Measurements from ENCODE around the gene SNX33.

Gene SNX33

DNA sequence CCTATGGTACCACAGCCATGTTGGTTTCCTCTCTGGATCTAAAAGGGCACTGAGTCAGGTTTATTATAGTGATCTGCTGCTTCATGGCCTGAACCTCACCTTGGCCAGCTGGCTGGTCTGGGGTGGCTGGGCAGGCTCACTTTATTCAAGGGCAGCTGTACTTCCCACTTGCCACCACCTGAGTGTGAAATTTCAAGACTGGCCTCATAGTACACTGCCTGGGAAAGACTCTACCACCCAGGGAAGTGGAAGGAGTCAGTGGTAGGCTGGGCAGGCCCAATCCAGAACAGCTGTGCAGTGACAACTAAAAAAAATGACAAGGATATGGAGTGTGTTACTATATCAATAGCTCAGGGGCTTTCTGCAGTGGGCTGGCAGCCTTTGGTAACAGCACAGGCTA is 30.9 kb upstream of the SNX33 start:
- Histone ChIP-seq H3K36me3 (ENCODE audit: control insufficient read depth, insufficient read depth, low read length) (peaks cover 21% of the 10 kb centered on the region), H3K4me3 (replicated peaks; ENCODE audit: low read depth, low read length) (no peak overlapping the region), H3K27me3 (replicated peaks; ENCODE audit: control insufficient read depth, insufficient read depth, low read length) (no peaks in the 10 kb centered on the region)
- no peak for DNase-seq (ENCODE audit: extremely low read depth, insufficient read length)
- TF ChIP-seq, protein P1, sequence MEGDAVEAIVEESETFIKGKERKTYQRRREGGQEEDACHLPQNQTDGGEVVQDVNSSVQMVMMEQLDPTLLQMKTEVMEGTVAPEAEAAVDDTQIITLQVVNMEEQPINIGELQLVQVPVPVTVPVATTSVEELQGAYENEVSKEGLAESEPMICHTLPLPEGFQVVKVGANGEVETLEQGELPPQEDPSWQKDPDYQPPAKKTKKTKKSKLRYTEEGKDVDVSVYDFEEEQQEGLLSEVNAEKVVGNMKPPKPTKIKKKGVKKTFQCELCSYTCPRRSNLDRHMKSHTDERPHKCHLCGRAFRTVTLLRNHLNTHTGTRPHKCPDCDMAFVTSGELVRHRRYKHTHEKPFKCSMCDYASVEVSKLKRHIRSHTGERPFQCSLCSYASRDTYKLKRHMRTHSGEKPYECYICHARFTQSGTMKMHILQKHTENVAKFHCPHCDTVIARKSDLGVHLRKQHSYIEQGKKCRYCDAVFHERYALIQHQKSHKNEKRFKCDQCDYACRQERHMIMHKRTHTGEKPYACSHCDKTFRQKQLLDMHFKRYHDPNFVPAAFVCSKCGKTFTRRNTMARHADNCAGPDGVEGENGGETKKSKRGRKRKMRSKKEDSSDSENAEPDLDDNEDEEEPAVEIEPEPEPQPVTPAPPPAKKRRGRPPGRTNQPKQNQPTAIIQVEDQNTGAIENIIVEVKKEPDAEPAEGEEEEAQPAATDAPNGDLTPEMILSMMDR (IDR thresholded peaks at IDR 0.05; ENCODE audit: insufficient read depth, low read length, poor library complexity, severe bottlenecking) = no peak

DNA sequence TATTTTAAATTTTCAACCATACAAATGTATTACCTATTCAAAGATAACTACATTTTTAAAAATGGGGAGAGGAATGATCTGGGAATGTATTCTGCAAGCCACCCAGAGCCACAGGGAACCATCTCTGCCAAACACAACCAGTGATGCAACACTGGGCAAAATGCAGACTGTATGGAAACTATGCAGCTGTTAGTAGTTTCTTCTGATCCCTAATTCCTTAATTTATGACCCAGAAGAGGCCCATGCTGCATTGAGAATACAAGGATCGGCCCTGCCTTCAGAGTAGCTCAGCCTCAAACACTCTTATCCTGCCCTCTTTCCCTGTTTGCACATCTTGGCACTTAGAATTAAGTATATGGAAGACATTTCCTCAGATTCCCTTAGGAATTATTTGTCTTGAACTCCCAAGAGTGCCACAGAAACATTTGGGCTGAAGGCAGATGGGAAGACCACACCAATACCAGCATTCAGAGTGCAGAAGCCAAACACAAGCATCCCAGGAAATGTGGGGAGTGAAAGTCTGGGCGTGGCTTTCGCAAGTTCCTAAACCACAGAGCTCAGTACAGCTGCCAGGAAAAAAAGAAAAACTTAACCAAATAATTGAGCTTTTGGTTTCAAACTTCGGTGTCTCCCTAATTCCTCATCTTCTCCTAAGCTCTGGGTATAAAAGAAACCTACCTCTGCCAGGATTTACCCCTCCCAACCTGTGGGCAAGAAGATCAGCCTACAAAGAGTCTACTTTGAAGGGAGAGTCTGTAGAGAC is 27.5 kb upstream of the SNX33 start:
- H3K27me3 ChIP-seq (replicated peaks; ENCODE audit: control insufficient read depth, insufficient read depth, low read length) = no peaks in the 10 kb centered on the region
- peaks cover 15% of the 10 kb centered on the region for H3K36me3 ChIP-seq (ENCODE audit: control insufficient read depth, insufficient read depth, low read length)
- no peak for DNase-seq (ENCODE audit: extremely low read depth, insufficient read length)
- TF ChIP-seq, protein P1 (IDR thresholded peaks at IDR 0.05; ENCODE audit: insufficient read depth, low read length, poor library complexity, severe bottlenecking) = no peak
- no peak overlapping the region for H3K4me3 ChIP-seq (replicated peaks; ENCODE audit: low read depth, low read length)

DNA sequence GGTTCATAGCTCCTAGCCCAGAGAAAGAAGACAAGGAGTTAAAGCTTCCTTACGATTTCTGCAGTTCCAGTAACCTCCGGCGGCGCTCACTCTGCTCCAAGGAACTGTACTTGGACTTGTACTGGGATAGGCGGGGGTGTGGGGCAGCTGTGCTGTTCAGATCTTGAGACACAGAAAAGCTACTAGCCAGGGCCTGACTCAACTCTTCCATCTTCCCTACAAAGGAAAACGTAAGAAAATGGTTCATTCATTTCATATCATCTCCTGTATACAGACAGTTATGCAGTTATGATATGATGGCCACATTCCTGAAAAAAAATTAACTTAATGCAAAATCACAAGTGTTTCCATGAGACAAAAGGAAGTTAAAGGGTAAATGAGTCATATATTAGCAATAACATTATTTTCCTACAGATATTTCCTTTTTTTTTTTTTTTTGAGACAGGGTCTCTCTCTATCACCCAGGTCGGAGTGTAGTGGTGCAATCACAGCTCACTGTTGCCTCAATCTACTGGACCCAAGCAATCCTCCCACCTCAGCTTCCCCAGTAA is 26.8 kb upstream of the SNX33 start:
- Histone ChIP-seq H3K4me3 (replicated peaks; ENCODE audit: low read depth, low read length) (no peak overlapping the region), H3K27me3 (replicated peaks; ENCODE audit: control insufficient read depth, insufficient read depth, low read length) (no peaks in the 10 kb centered on the region), H3K36me3 (ENCODE audit: control insufficient read depth, insufficient read depth, low read length) (peaks cover 14% of the 10 kb centered on the region)
- TF ChIP-seq, protein P1 (IDR thresholded peaks at IDR 0.05; ENCODE audit: insufficient read depth, low read length, poor library complexity, severe bottlenecking) = no peak
- no peak for DNase-seq (ENCODE audit: extremely low read depth, insufficient read length)

DNA sequence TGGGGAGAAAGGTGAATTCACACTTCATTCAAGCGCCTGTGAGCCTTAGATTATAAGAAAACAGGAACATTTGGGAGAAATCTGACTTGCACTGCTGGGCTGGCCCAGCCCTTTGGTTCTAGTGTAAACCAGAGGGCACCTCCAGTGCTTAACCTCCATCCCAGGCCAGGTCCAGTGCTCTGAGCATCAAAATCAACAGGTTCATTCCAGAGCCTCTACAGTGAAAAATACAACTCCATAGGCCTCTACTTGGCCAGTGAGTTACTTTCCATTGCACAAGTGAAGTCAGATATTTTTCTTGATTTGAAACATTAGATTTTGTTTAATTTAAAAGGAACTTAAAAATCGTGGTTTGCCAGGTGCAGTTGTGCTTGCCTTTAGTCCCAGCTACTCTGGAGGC is 25.2 kb upstream of the SNX33 start:
- no peak for DNase-seq (ENCODE audit: extremely low read depth, insufficient read length)

DNA sequence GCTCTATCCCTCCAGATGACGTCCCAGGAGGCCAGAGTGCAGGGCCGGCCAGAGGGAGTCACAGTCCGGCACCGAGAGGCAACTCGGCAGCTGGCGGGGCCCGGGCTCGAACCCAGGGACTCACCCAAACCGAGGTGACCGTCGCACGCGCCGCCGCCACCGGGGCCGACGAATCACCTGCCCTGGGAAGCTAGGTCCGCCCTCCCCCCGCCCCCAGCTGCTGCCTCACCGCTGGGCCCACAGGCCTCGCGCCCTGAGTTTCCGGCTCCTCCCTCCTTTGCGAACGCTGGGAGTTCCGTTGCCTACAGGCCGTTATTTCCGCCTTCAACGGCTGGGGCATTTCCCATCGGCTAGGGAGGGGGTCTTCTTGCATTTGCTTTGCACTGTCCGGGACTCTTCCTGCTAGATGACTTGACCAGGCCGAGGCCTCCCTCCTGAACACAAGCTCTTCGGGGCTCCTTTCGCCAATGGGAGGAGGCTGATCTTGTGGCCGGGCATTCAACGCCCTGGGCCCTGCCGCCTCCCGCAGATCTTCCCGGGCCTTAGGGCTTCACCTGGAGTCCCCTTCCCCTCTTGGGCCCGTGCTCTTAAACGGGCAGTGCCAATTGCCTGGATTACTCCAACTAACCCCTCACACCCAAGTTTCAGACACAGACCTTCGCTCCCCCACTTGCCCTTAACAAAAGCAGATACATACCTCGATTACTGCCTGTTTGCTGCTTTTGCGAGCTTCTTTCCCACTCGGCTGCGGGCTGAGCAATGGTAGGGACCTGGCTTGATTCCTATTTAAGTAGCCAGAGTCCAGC is 22.0 kb upstream of the SNX33 start, which contains the start of gene SNUPN:
TSS of gene SNUPN (minus strand) at position 184 of the 806 bp plus-strand sequence. CDS start 4,674 bp downstream, outside the sequence.
- TF ChIP-seq, protein P1 (IDR thresholded peaks at IDR 0.05; ENCODE audit: insufficient read depth, low read length, poor library complexity, severe bottlenecking) = no peak
- H3K27me3 ChIP-seq (replicated peaks; ENCODE audit: control insufficient read depth, insufficient read depth, low read length) = no peaks in the 10 kb centered on the region
- H3K36me3 ChIP-seq (ENCODE audit: control insufficient read depth, insufficient read depth, low read length) = peaks cover under 1% of the 10 kb centered on the region; the same call in 1 of the 2 replicates
- peak; percentile 95 for DNase-seq (ENCODE audit: extremely low read depth, insufficient read length)
- H3K4me3 ChIP-seq (replicated peaks; ENCODE audit: low read depth, low read length) = peak within 1 kb of the TSS; percentile 98

More for the DNA sequence above, 25.2 kb upstream of the SNX33 start:
- Histone ChIP-seq H3K4me3 (replicated peaks; ENCODE audit: low read depth, low read length) (no peak overlapping the region), H3K27me3 (replicated peaks; ENCODE audit: control insufficient read depth, insufficient read depth, low read length) (no peaks in the 10 kb centered on the region), H3K36me3 (ENCODE audit: control insufficient read depth, insufficient read depth, low read length) (peaks cover 9% of the 10 kb centered on the region)
- TF ChIP-seq, protein P1 (IDR thresholded peaks at IDR 0.05; ENCODE audit: insufficient read depth, low read length, poor library complexity, severe bottlenecking) = no peak

Data from GM06990 (cell line).